ENCODE data around the gene GRIN1. TPM values are rescaled to one million over a fixed set of nuclear protein-coding genes. Genes with fewer than 3 reads are reported as not detected.

Gene GRIN1
- total and polyA plus RNA-seq, 2 of the 13 experiments (the other 11 are each of a cell fraction or from before 2014, with no cell fraction given), result 0.13 TPM; not detected in 1

DNA sequence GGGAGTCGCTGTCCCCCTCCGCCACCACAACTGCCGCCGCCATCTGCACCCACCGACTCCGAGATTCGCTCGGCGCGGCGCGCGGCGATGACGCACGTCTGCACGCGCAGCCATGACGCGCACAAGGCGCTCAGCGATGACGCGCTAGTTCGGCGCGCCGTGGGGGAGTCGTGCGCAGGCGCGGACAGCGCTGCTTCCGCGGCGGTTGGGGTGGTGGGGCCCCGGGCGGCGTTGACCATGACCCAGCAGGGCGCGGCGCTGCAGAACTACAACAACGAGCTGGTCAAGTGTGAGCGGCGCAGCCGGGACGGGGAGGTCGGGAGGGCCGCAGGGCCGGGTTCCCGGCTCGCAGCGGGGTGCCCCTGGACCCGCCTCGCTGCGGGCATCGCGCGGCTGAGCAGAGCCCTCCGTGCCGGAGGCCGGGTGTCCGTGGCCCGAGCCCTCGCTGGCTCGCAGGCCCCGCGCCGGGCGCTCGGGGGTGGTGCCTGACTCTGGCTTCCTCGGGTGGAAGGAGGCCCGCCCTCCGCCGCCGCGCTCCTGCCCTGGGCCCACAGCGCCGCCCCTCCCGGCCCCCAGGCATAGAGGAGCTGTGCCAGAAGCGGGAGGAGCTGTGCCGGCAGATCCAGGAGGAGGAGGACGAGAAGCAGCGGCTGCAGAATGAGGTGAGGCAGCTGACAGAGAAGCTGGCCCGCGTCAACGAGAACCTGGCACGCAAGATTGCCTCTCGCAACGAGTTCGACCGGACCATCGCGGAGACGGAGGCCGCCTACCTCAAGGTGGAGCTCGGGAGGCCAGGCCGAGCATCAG is 49.7 kb downstream of the GRIN1 start, which contains the start of the genes ANAPC2 and SSNA1:
Gene ANAPC2 (minus strand): TSS at position 71 of the 807 bp plus-strand sequence. CDS start 28 bp downstream, at position 43.
Gene SSNA1 (plus strand): TSS at position 187 of the 807 bp plus-strand sequence. CDS start 51 bp downstream, at position 238.
- H3K4me3 ChIP-seq (replicated peaks in 1 of 3; ENCODE audit: insufficient read depth in 1 of 3, low read depth in 2 of 3, low read length in 3 of 3), result peak within 1 kb of the TSS; percentile 84 to 99 (median 97)
- 2% methylated on average over 25 of the region's 98 CpGs for WGBS (ENCODE audit: low lambda C conversion rate)
- peak; percentile 30 for FAIRE-seq
- peaks cover 17 to 28% of the 10 kb centered on the region in 2 experiments; a peak in 3 of 5 replicates for H3K36me3 ChIP-seq (replicated peaks in 1 of 2; ENCODE audit: control insufficient read depth in 1 of 2, insufficient read depth in 2 of 2, low read length in 2 of 2)
- H2AFZ ChIP-seq (ENCODE audit: low read length), result no peak within 1 kb of the TSS
- peak within 1 kb of the TSS; percentile 94 for H3K4me2 ChIP-seq (ENCODE audit: low read depth, low read length)
- TSS peak; percentile 85 for BruUV-seq (replicated peaks)
- peaks cover 26% of the 10 kb centered on the region for H3K79me2 ChIP-seq (ENCODE audit: insufficient read depth, low read length)
- intact Hi-C loops (cut with micrococcal nuclease; ENCODE audit: unreplicated experiment) (loop anchor here (1.0 to 2.0 kb wide), 3 partner anchors 16 to 38 kb away; partner anchors contain the start of genes NDOR1, RNF224 and TMEM203), in situ Hi-C loops (cut with HindIII; ENCODE audit: extremely low pct_ligation_motif_present, low pct_unique_long_range_greater_than_20kb) (loop anchor here (5.0 kb wide), 1 partner anchor 39 kb away; the partner anchor contains the start of genes CYSRT1 and RNF224)
- H3K9ac ChIP-seq (ENCODE audit: insufficient read depth, low read depth, low read length), result peak within 1 kb of the TSS; percentile 87
- DNase-seq (ENCODE audit: low spot score), result peak; percentile 85
- H3K27me3 ChIP-seq (ENCODE audit: control insufficient read depth in 1 of 2, insufficient read depth in 2 of 2, low read length in 2 of 2), result no peaks in the 10 kb centered on the region
- peak; percentile 84 for ATAC-seq
- ChIA-PET POLR2A (interaction anchor here (0.8 to 3.8 kb wide), 28 partner anchors 10 to 133 kb away, joined by 3 to 52 read pairs (median 7); partner anchors contain the start of genes MAN1B1, NDOR1, NELFB and RNF208), CTCF (ENCODE audit: low intra/inter-chr PET ratio, low total read pairs) (interaction anchor here (0.8 to 2.6 kb wide), 4 partner anchors 11 to 74 kb away, joined by 3 to 19 read pairs (median 10); partner anchors contain the start of gene RNF224)
- peak within 1 kb of the TSS; percentile 81 for H3K27ac ChIP-seq (ENCODE audit: extremely low read length, insufficient read depth, low read length)
- no peaks in the 10 kb centered on the region for H4K20me1 ChIP-seq (ENCODE audit: insufficient read depth, low read length)
- peaks cover 28% of the 10 kb centered on the region for H3K4me1 ChIP-seq (ENCODE audit: insufficient read depth, low read length)
- no peaks in the 10 kb centered on the region for H3K9me3 ChIP-seq (ENCODE audit: low read length)
- TF ChIP-seq ZNF776 (CRISPR knock-in tag; IDR thresholded peaks at IDR 0.05) (no peak; the same call in 1 of the 2 replicates), GABPB1 (CRISPR knock-in tag; IDR thresholded peaks at IDR 0.05) (peak; percentile 95), MBNL3 (CRISPR knock-in tag; conservative IDR thresholded peaks at IDR 0.05) (no peak), SRF (IDR thresholded peaks at IDR 0.05; ENCODE audit: low read depth, low read length) (peak; percentile 94), NKX3-1 (CRISPR knock-in tag; IDR thresholded peaks at IDR 0.05) (peak; percentile 54; the same call in 1 of the 2 replicates), ARNT (IDR thresholded peaks at IDR 0.05) (no peak), ZNF703 (CRISPR knock-in tag; IDR thresholded peaks at IDR 0.05; ENCODE audit: borderline replicate concordance) (no peak), HBP1 (CRISPR knock-in tag; IDR thresholded peaks at IDR 0.05; ENCODE audit: low read depth) (peak; percentile 97), THAP11 (CRISPR knock-in tag; IDR thresholded peaks at IDR 0.05) (peak; percentile 97), KLF11 (CRISPR knock-in tag; IDR thresholded peaks at IDR 0.05) (0 out of 2 replicates have a peak, but pooled peaks have one; percentile 25), IKZF4 (CRISPR knock-in tag; IDR thresholded peaks at IDR 0.05; ENCODE audit: borderline replicate concordance, low read depth, not compliant biosample characterization) (peak; percentile 65), POLR2AphosphoS5 (IDR thresholded peaks at IDR 0.05; ENCODE audit: low read depth, low read length) (peak; percentile 72), CEBPZ (IDR thresholded peaks at IDR 0.05; ENCODE audit: low read length) (no peak), SMYD3 (CRISPR knock-in tag; IDR thresholded peaks at IDR 0.05) (no peak), MAZ (IDR thresholded peaks at IDR 0.05; ENCODE audit: borderline replicate concordance, low read depth, low read length) (no peak; the same call in 1 of the 2 replicates), MAZ (CRISPR knock-in tag; IDR thresholded peaks at IDR 0.05; ENCODE audit: low read depth) (peak; percentile 85)
- TF ChIP-seq, protein P1, sequence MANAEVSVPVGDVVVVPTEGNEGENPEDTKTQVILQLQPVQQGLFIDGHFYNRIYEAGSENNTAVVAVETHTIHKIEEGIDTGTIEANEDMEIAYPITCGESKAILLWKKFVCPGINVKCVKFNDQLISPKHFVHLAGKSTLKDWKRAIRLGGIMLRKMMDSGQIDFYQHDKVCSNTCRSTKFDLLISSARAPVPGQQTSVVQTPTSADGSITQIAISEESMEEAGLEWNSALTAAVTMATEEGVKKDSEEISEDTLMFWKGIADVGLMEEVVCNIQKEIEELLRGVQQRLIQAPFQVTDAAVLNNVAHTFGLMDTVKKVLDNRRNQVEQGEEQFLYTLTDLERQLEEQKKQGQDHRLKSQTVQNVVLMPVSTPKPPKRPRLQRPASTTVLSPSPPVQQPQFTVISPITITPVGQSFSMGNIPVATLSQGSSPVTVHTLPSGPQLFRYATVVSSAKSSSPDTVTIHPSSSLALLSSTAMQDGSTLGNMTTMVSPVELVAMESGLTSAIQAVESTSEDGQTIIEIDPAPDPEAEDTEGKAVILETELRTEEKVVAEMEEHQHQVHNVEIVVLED (CRISPR knock-in tag; IDR thresholded peaks at IDR 0.05; ENCODE audit: borderline replicate concordance), result peak; percentile 95

Measured in HepG2 (cell line).